HG03565 (cell line): Measurements from ENCODE around the gene PITX3.

Source experiments
- ATAC-seq: cut with Tn5 transposase; IDR thresholded peaks from one replicate; pipeline ENCODE4 v1.9.1; 2021; ENCODE audit warnings: mild to moderate bottlenecking, moderate library complexity; ENCODE audit not compliant: unreplicated experiment

The PITX3 gene

DNA sequence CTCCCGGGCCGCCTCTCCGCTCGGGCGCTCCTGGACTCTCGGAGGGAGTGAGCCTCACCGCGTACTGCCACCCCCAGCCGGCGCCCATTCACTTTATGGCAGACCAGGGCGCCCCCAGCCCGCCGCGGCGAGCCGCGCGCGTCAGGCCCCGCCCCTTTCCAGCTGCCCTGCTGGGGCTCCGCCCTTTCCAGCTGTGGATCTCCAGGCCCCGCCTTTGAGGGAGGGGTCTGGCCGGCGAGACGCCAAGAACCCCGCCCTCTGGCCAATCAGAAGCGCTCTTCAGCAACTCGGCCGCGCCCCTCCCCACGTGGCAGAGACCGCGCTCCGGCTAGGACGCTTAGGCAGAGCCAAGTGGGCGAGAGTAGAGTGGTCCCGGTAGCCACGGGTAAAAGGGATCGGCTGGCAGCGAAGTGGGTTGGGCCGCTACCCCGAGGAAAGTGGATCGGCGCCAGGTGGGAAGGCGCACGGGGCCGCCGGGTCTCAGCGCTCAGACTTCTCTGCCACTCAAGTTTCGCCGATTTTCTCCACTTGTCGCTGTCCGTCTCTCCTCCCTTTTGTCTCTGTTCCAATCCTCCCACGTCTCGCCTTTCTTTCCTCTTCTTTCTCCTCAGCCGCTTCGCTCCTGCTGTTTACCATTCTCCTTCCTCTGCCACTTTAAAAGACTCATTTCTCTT lies at the start of gene PITX3:
PITX3 (minus strand) TSS at position 69 of the 674 bp plus-strand sequence. CDS start 9,432 bp downstream, outside the sequence.
- no peak for ATAC-seq

GRCh38 chr10:102289840-102290239 lies 48.5 kb upstream of the PITX3 start:
- ATAC-seq = no peak

DNA sequence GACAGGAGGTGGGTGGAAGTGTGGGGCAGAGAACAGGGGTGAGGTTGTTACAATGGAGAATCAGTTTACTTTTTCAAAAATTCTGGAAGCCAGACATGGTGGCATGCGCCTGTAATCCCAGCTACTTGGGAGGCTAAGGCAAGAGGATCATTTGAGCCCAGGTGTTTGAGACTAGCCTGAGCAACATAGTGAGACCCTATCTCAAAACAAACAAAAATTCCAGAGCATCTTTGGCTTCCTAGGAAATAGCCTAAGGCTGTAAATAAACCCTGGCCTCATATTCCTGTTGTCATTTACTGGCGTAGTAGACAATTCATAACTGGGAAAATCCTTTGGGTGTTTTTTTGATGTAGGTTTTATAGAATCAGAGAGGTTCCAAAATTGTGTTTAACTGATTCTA lies 48.0 kb upstream of the PITX3 start:
- no peak for ATAC-seq

GRCh38 chr10:102287991-102288390 lies 46.7 kb upstream of the PITX3 start:
- no peak for ATAC-seq

DNA sequence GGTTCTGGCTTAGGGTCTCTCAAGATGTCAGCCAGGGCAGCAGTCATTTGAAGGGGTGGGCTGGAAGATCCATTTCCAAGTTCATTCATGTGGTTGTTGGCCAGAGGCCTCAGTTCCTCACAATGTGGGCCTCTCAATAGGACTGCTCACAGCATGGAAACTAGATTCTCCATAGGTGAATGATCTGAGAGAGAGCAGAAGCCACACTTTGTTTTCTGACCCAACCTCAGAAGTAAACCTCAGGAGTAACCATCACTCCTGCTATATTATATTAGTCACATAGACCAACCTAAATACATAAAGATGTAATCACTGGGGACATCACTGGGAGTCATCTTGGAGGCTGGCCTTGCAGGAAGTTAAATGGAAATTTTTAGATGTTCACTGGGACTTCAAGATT lies 46.2 kb upstream of the PITX3 start:
- ATAC-seq = no peak

DNA sequence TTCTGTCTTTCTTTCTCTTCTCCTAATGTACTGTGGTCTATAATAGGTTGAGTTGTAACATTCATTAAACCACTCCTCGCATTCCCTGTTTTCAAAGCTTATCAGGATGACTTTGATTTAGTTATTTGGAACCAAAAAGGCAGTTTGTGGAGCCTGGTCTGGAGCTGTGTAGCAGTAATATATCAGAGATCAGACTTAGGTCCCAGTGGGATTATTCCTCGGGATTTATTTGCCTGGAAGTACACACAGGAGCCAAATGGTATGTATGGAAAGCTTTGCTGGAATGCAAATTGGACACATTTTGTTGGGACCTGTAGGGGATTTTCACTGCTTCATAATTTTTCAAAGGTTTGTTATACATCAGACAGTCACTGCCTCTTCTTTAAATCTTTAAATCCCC lies 44.9 kb upstream of the PITX3 start:
- no peak for ATAC-seq

DNA sequence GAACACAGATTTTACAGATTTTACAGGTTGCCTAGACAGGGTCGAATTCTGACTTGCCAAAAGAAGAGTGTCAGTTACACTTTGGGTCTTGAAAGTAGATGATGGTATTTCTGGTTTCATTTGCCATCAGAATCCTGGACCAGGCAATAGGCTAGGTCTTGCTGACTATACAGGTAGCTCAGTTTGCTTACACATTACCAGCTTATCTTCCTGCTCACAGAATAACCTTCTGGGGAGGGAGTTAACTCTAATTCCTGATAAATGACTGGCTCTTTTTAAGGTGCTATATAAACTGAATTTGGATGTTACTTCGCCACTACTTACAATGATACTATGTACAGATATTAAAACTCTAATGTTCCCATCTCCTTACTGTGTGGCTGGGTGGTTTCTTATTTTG lies 43.8 kb upstream of the PITX3 start:
- no peak for ATAC-seq

DNA sequence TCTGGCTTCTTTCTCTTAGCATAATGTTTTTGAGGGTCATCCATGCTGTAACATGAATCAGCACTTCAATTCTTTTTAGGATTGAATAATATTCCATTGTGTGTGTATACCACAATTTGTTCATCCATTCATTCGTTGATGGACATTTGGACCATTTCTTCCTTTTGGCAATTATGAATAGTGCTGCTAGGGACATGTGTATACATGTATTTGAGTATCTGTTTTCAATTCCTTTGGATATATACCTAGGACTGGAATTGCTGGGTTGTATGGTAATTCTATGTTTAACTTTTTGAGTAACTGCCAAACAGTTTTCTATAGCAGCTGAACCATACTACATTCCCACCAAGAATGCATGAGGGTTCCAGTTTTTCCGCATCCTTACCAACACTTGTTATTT lies 43.2 kb upstream of the PITX3 start:
- ATAC-seq = no peak

DNA sequence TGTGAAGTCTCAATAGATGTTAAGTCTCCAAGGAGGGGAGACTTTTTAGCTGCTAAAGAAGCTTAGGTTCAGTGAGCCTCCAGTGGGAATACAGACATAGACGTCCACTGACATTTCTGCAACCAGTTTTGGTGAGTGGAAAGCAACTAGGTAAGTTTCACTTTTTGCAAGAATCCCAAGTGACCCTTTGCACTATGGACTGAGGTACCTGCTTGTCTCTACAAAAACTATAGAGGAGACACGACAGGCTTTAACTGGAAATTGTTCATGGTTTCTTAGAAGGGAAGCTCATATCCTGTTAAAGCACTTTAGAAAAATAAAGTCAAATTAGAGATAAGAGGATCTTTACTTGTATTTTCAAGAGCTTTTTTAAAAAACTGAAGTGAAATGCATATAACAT lies 42.6 kb upstream of the PITX3 start:
- ATAC-seq = no peak

DNA sequence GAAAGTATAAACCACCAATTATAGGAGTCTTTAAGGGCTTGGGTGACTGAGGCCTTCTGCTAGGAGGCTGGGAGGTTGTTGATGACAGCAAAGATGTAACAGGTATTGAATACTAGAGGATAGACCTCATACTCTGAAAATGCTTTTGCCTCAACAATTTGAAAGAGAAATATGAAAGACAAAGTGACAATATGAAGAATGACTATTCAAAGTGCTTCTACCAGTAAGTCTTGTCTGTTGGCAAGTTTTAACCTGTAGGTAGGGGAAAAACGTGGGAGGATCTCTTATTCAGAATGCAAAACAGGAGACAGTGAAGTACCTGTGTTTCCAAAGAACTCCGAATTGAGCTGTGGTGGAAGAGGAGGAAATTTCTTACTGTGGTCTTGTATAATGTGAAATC lies 42.2 kb upstream of the PITX3 start:
- no peak for ATAC-seq

DNA sequence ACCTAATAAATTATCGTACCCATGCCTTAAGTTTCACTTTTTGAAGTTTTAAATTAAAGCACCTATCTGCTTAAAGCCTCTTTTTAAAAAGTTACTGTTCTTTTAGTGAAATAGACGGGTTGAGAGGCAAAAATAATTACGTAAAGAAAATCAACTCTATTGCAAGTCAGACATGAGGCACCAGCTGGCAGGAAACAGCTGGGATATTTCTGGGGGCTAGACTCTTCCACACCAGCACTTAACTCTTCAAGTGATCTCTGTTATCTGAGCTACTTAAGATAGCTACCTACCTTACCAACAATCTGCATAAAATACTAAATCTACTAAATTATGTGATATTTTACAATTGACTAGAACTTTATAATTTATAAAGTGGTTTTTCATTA lies 39.8 kb upstream of the PITX3 start:
- ATAC-seq = no peak

- no peak for ATAC-seq
Measured at GRCh38 chr10:102280397-102281101, 39.2 kb upstream of the PITX3 start.

GRCh38 chr10:102279104-102279503 lies 37.8 kb upstream of the PITX3 start:
- ATAC-seq = no peak

DNA sequence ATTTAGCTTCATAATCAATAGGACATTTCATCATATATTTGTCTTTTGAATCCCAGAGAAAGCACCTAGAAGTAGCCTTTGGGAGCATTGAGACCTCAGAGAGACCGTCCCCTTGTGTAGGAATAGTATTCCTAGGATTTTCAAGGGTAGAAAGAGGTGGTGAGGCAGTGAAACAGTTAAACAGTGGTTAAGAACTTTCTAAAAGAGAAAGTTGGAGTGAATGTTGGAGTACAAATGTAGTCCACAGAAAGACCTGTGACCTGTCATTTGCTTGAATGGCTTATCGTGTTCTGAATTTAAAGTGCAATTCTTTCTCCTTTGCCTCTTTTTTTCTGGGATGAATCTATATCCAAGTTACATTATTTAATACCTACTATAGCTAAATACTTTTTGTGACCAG lies 34.0 kb upstream of the PITX3 start:
- no peak for ATAC-seq

GRCh38 chr10:102274062-102274461 lies 32.8 kb upstream of the PITX3 start:
- no peak for ATAC-seq

DNA sequence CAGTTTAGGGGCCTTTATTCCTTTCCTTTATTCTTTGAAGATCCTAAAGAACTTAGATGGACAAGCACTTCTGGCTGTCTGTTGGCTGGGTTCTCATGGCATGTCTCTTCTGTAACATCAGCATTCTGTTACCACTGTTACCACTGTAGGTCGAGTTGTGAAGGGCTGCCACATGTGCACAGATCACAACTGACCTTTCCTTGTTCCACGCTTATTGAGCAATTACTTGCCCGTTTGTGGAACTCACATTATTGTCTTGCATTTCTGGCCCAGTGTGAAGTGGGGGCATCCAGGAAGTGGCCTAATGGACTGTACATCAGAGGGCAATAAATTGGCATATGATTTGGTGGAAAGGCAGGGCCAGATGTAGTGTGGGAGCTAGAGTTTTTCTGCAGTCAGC lies 27.7 kb upstream of the PITX3 start:
- no peak for ATAC-seq

DNA sequence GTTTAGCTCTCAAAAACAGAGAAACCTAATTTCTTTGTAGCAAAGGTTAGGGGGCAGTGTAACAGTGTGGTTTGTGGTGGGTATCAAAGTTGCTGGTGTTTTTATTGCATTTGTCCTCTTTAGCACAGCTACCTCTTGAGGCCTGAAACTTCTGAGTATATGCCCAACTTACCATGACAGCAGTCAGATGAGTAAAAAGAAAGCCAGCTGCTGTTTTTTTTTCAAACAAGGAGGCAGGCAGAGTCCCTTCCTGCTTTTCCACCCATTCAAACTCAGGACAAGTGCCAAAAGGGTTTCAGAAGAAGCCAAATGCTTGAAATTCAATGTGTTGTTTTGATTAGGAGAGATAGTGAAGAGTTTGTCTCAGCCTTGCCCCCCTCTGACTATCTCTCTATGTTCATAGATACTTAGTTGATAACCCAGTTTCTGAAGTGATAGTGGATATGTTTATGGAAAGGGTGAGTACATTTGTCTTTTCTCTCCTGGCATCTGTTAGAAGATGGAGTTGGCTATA lies 27.1 kb upstream of the PITX3 start:
- no peak for ATAC-seq

DNA sequence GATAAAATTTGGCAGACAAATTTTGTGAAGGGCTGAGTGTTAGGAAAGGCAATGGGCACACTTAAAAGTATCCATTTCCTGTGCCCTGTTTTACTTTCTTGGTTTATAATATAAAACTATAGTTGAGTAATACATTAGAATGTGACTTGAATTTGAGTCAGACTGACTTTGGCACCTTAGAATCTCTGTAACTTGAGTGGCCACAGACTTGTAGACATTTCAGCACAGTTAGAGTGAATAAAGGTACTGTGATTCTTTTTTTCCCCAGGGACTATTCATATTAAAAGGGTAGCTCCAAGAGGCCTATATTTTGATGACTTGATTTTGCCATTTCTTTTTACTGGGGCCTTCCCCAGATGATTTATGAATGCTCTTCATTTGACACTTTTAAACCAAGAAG lies 26.4 kb upstream of the PITX3 start:
- ATAC-seq = no peak

- ATAC-seq = no peak
Measured at GRCh38 chr10:102266670-102267069, 25.4 kb upstream of the PITX3 start.

DNA sequence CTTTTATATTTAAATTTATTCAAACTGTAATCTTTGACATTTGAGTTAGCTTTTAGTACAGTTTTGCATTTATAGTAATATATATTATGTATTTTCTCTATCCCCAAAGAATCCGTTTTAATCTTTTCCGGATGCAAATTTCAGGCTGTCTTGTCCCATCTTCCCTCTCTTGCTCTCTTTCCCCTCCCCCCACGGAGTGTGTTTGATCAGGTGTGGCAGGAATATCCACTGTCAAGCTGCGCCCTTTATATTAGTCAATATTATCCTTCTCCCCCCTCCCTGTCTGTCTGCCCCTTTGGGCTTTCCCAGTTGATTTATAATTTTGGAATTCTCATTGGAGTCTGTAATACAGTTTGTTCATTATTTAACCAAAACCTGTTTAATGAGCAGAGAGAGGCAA lies 23.1 kb upstream of the PITX3 start:
- ATAC-seq = no peak

DNA sequence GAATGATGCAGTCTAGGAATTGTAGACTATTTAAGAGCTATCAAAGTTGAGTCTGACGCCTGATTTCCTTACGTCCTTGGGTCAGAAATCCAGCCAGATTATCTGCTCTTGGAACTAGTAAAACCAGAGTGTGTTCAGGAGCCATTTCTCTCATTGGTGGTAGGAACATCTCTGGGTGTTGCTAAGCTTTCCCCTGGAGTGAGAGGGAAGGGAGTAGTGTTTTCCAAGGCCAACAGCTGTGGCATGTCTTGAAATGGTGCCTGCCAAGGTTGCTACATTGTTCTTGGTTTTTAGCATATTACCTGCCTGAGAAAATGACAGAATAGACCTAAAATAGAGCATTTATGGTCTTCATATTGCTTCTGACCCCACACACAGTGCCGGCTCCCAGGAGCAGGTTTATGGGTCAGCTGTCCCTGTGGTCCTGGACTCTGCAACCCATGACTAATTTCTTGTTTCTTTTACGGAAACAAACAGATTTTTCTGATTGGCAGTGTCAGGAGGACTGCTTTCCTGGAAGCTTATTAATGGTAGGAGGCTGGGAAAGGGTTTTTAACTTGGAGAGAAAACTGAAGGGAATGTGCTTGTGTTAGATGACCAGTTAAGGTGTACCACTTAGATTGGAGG lies 21.5 kb upstream of the PITX3 start:
- no peak for ATAC-seq

GRCh38 chr10:102261842-102262241 lies 20.5 kb upstream of the PITX3 start:
- no peak for ATAC-seq
